ENCODE results near the gene ZFY. TPM values are rescaled to one million over a fixed set of nuclear protein-coding genes. Genes with fewer than 3 reads are reported as not detected.

Gene ZFY
- polyA plus RNA-seq, 1 of the 3 experiments (the other 2 are of a cell fraction): not detected

- H3K36me3 ChIP-seq (replicated peaks in 1 of 2; ENCODE audit: control insufficient read depth in 1 of 2, insufficient read depth in 2 of 2, low read length in 1 of 2): no peaks in the 10 kb centered on the region
- H2AFZ ChIP-seq (ENCODE audit: low read depth): no peak overlapping the region
- WGBS (ENCODE audit: low lambda C conversion rate): no CpG with 5 or more reads among the region's 19 CpGs
- H3K9me2 ChIP-seq: no peaks in the 10 kb centered on the region
- H3K27me3 ChIP-seq (ENCODE audit: insufficient read depth): no peaks in the 10 kb centered on the region
- CTCF ChIA-PET: no interaction called here
- no peak for TF ChIP-seq USF2 (IDR thresholded peaks at IDR 0.05; ENCODE audit: borderline replicate concordance, low read depth, low read length)
- TF ChIP-seq ELF1 (IDR thresholded peaks at IDR 0.05): no peak
- no peak for TF ChIP-seq POLR2AphosphoS5 (IDR thresholded peaks at IDR 0.05; ENCODE audit: low read depth, low read length)
- no peak for TF ChIP-seq RFX5 (IDR thresholded peaks at IDR 0.05; ENCODE audit: low read length)
- TF ChIP-seq ZBTB33 (IDR thresholded peaks at IDR 0.05; ENCODE audit: borderline replicate concordance, low read depth): no peak
- no peak for TF ChIP-seq USF1 (IDR thresholded peaks at IDR 0.05; ENCODE audit: borderline replicate concordance, low read depth)
- TF ChIP-seq TCF12 (IDR thresholded peaks at IDR 0.05): no peak
- no peak for TF ChIP-seq MXI1 (IDR thresholded peaks at IDR 0.05; ENCODE audit: low read depth, low read length)
- H3F3A ChIP-seq (replicated peaks; ENCODE audit: insufficient read depth): no peaks in the 10 kb centered on the region
- no peaks in the 10 kb centered on the region for H3K9me3 ChIP-seq
- H3K4me3 ChIP-seq (ENCODE audit: low read depth in 2 of 2, low read length in 1 of 2): no peak overlapping the region
- H3K79me2 ChIP-seq (ENCODE audit: insufficient read depth): no peaks in the 10 kb centered on the region
- no peak overlapping the region for H3K9ac ChIP-seq
- no peaks in the 10 kb centered on the region for H3K4me1 ChIP-seq (ENCODE audit: control insufficient read depth in 1 of 2, insufficient read depth in 2 of 2, low read depth in 1 of 2, low read length in 1 of 2)
- POLR2A ChIA-PET: no interaction called here
- H3K27ac ChIP-seq (ENCODE audit: low read depth in 2 of 2, low read length in 1 of 2): no peak overlapping the region
- DNase-seq: no peak
- no peak overlapping the region for H3K4me2 ChIP-seq
- H4K20me1 ChIP-seq (ENCODE audit: insufficient read depth): no peaks in the 10 kb centered on the region
Measured at GRCh38 chrY:2937149-2937548, 2.0 kb downstream of the ZFY start.

GRCh38 chrY:2949590-2950252 lies 14.5 kb downstream of the ZFY start:
- Histone ChIP-seq H3K79me2 (ENCODE audit: insufficient read depth) (no peaks in the 10 kb centered on the region), H3K4me2 (no peak overlapping the region)
- TF ChIP-seq TAF1 (IDR thresholded peaks at IDR 0.05; ENCODE audit: borderline replicate concordance, low read depth, low read length) (no peak), JUND (IDR thresholded peaks at IDR 0.05) (no peak), USF1 (IDR thresholded peaks at IDR 0.05; ENCODE audit: borderline replicate concordance, low read depth) (no peak), SIN3A (IDR thresholded peaks at IDR 0.05; ENCODE audit: borderline replicate concordance, low read depth, low read length) (no peak), ZBTB33 (IDR thresholded peaks at IDR 0.05; ENCODE audit: borderline replicate concordance, low read depth) (no peak), EP300 (IDR thresholded peaks at IDR 0.05; ENCODE audit: borderline replicate concordance in 1 of 2, low read depth in 1 of 2, low read length in 1 of 2) (no peak), FOXM1 (IDR thresholded peaks at IDR 0.05; ENCODE audit: low read depth) (no peak), MXI1 (IDR thresholded peaks at IDR 0.05; ENCODE audit: low read depth, low read length) (no peak), GATA2 (CRISPR knock-in tag; IDR thresholded peaks at IDR 0.05) (no peak), ELF1 (IDR thresholded peaks at IDR 0.05) (no peak), TEAD4 (IDR thresholded peaks at IDR 0.05; ENCODE audit: borderline replicate concordance, insufficient read depth) (no peak), MAX (IDR thresholded peaks at IDR 0.05; ENCODE audit: low read depth) (no peak), FOXJ3 (CRISPR knock-in tag; IDR thresholded peaks at IDR 0.05) (no peak), SMC3 (IDR thresholded peaks at IDR 0.05; ENCODE audit: low read depth, low read length) (no peak)

More at GRCh38 chrY:2949590-2950252, 14.5 kb downstream of the ZFY start:
- POLR2A ChIA-PET: no interaction called here
- no peaks in the 10 kb centered on the region for H4K20me1 ChIP-seq (ENCODE audit: insufficient read depth)
- no peaks in the 10 kb centered on the region for H3K9me2 ChIP-seq
- H3K9ac ChIP-seq: no peak overlapping the region
- H3F3A ChIP-seq (replicated peaks; ENCODE audit: insufficient read depth): no peaks in the 10 kb centered on the region
- H3K27ac ChIP-seq (ENCODE audit: low read depth in 2 of 2, low read length in 1 of 2): no peak overlapping the region
- DNase-seq: no peak
- no peaks in the 10 kb centered on the region for H3K27me3 ChIP-seq (ENCODE audit: insufficient read depth)
- H3K36me3 ChIP-seq (replicated peaks in 1 of 2; ENCODE audit: control insufficient read depth in 1 of 2, insufficient read depth in 2 of 2, low read length in 1 of 2): no peaks in the 10 kb centered on the region
- no peak overlapping the region for H2AFZ ChIP-seq (ENCODE audit: low read depth)
- no peaks in the 10 kb centered on the region for H3K4me1 ChIP-seq (ENCODE audit: control insufficient read depth in 1 of 2, insufficient read depth in 2 of 2, low read depth in 1 of 2, low read length in 1 of 2)
- no peaks in the 10 kb centered on the region for H3K9me3 ChIP-seq
- no CpG with 5 or more reads among the region's 7 CpGs for WGBS (ENCODE audit: low lambda C conversion rate)
- CTCF ChIA-PET: no interaction called here
- H3K4me3 ChIP-seq (ENCODE audit: low read depth in 2 of 2, low read length in 1 of 2): no peak overlapping the region

All from SK-N-SH (cell line).